HG02970 (cell line): ENCODE results near the gene FAM135A.
"Not testable (repeated sequence)": the region's sequence is repeated elsewhere in the genome, so short reads cannot be mapped to it uniquely, and the experiment has no call there.

Experiments
- ATAC-seq: cut with Tn5 transposase; IDR thresholded peaks from one replicate; pipeline ENCODE4 v1.9.1; 2021; ENCODE audit warnings: mild to moderate bottlenecking, moderate library complexity, moderate number of reproducible peaks; ENCODE audit not compliant: unreplicated experiment, low FRiP score

FAM135A gene

DNA sequence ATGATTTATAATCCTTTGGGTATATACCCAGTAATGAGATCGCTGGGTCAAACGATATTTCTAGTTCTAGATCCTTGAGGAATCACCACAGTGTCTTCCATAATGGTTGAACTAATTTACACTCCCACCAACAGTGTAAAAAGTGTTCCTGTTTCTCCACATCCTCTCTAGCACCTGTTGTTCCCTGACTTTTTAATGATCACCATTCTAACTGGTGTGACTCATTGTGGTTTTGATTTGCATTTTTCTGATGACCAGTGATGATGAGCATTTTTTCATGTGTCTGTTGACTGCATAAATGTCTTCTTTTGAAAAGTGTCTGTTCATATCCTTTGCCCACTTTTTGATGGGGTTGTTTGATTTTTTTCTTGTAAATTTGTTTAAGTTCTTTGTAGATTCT, 40.6 kb downstream of the FAM135A start:
- not testable (repeated sequence) for ATAC-seq

DNA sequence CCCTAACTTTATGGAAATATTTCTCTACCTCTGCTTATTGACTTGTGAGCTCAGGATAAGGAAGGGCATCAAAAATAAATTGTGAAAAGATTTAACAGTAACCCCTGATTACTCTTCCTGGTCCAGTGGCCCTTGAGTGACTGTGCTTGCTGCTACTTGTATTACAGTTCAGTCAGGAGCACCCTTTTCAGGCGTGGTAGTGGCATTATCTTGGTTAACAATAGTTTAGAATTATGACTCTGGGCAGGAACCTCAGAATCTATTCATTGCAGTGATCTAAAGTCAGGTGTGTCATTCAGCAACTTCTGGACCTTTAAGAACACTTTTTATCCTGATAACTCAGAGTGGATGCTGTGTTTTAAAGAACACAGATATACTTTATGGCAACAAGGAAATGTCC, 43.4 kb downstream of the FAM135A start:
- ATAC-seq, result no peak

DNA sequence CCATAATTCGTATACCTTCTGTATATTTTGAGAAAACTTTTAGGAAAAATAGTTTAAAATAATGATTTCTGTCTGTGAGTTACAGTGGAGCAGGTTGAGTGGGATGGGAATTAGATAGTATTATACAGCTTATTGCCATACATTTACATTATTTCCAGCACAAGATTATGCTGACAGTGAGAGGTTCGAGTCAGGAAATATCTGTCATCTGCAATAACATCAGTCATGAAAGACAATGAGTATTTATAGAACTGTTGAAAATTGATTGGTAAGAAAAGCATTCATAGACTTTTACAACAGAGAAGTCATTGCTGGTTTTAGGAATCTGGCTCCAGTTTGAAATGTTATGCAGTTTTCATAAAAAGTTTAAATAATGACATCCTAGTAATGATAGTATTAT, 45.9 kb downstream of the FAM135A start:
- no peak for ATAC-seq

DNA sequence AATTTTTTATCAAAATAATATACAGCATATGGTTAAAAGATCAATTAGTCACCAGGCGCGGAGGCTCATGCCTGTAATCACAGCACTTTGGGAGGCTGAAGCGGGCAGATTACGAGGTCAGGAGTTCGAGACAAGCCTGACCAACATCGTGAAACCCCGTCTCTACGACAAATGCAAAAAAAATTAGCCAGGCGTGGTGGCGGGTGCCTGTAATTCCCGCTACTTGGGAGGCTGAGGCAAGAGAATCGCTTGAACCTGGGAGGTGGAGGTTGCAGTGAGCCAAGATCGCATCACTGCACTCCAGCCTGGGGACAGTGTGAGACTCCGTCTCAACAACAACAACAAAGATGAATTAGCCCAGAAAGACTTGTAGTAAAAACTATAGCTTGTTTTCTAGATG, 46.4 kb downstream of the FAM135A start:
- ATAC-seq, result not testable (repeated sequence)

DNA sequence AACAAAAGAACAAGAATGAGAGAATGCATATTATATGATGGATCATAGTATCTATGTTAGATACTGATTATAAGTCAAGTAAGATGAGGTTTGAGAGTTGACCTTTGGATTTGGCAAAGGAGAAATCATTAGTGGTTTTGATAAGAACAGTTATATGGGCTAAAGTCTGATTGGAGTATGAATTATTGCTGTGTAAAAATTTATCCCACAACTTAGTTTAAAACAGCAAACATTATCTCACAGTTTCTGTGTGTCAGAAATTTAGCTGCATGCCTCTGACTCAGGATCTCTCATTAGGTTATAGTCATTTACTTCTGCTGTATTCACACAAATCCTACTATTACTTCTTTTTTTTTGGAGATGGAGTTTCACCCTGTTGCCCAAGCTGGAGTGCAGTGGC, 56.7 kb downstream of the FAM135A start:
- ATAC-seq, result no peak

DNA sequence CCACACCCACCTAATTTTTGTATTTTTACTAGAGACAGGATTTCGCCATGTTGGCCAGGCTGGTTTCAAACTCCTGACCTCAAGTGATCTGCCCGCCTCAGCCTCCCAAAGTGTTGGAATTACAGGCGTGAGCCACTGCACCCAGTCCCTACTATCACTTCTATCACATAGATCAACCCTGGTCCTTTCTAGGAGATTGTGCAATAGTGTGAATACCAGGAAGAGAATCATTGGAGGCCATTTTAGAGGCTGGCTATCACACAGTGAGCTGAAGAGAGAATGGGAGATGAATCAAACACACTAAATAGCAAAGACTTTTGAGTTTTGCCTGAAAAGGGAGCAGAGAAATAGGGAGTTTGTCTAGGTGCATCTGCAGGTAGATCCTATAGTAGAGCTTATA, 57.2 kb downstream of the FAM135A start:
- not testable (repeated sequence) for ATAC-seq

DNA sequence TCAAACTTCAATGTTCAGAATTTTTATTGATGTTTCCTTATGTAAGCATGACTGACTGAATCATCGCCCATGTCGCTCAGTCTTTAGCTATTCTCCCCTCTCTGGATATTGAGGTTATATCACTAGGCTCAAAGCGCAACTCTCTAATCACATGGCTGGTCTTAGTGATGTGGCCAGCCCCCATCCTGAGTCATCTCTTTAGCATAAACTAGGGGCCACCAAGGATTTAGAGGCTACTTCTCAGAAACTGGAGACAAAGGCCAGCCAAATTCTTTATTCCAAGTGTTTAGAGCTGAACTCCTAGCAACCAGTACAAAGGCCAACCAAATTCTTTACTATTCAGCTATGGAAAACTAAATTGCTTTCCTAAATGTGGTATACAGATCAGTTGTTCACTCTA, 61.4 kb downstream of the FAM135A start:
- ATAC-seq, result no peak

DNA sequence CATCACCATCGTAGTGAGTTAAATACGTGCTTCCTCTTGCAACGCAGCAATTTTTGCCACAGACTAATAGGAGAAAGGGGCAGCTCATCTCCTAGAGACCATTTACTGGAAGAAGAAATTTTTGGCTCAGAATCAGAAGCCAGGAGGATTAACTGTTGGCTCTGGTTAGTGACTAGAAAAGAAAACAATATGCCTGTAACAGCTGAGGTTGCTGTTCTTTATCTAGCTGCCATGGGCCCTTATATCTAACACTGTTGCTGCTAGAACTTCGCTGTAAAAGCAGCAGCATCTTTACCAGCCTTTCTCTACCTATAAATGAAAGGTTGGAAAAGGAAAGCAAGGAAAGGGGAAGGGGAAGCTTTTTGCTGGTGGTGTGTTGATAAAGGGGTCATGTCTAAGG, 65.9 kb downstream of the FAM135A start:
- no peak for ATAC-seq

DNA sequence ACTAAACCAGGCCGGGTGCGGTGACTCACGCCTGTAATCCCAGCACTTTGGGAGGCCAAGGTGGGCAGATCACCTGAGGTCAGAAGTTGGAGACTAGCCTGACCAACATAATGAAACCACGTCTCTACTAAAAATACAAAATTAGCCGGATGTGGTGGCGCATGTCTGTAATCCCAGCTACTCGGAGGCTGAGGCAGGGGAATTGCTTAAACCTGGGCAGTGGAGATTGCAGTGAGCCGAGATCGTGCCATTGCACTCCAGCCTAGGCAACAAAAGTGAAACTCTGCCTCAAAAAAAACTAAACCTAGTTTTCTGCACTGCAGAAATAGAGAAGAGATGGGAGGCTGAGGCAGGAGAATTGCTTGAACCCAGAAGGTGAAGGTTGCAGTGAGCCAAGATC, 73.3 kb downstream of the FAM135A start:
- ATAC-seq, result not testable (repeated sequence)

DNA sequence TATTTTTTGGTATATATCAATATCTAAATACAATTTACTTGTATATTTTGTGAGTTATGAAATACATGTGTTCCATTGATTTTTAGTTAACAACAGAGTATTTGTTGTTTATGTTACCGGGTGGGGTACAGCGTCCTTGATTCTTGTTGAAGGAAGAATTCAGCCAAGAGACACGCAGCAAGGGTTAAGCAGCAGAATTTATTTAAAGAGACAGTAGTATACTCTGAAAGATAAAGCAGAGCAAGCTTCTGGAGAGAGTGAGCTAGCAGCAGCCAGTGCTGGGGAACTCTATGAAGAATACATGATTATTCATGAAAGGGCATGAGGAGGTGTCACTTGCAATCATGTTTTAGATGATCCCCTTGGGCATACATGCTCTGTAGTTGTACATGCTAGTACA, 76.1 kb downstream of the FAM135A start:
- ATAC-seq, result no peak

DNA sequence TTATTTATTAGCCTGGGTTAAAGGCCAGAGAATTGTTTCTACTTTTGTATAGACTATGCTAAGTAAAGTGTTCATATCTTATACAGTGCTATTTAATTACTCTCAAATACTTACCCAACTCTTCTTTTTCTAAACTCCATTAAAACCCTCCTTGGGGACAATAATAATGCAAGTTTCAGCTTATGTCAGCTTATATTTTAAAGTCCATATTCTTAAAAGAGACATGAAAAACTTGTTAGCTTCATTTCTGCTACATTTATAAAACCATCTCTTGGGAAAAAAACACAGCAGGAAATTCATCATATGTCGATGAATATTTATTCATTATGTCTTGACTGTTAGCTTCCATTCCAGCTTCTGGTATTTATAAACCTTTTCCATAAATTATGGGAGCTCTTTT, 81.5 kb downstream of the FAM135A start:
- no peak for ATAC-seq

DNA sequence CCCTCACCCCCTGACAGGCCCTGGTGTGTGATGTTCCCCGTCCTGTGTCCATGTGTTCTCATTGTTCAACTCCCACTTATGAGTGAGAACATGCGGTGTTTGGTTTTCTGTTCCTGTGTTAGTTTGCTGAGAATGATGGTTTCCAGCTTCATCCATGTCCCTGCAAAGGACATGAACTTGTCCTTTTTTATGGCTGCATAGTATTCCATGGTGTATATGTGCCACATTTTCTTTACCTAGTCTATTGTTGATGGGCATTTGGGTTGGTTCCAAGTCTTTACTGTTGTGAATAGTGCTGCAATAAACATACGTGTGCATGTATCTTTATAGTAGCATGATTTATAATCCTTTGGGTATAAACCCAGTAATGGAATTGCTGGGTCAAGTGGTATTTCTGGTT, 82.5 kb downstream of the FAM135A start:
- not testable (repeated sequence) for ATAC-seq

DNA sequence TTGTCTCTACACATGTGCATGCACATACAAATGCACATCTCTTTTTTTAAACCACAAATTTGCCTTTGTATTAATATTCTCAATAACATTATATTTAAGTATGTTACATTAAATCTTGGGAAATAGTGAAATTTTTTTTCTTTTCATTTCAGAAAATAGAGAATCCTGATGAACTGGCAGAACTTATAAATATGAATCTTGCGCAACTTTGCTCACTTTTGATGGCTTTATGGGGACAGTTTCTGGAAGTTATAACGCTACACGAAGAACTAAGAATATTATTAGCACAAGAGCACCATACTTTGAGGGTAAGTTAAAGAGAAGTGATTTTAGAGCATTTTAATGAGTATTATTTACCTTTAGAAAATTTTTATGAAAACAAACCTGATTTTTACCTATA, 89.2 kb downstream of the FAM135A start:
- no peak for ATAC-seq

DNA sequence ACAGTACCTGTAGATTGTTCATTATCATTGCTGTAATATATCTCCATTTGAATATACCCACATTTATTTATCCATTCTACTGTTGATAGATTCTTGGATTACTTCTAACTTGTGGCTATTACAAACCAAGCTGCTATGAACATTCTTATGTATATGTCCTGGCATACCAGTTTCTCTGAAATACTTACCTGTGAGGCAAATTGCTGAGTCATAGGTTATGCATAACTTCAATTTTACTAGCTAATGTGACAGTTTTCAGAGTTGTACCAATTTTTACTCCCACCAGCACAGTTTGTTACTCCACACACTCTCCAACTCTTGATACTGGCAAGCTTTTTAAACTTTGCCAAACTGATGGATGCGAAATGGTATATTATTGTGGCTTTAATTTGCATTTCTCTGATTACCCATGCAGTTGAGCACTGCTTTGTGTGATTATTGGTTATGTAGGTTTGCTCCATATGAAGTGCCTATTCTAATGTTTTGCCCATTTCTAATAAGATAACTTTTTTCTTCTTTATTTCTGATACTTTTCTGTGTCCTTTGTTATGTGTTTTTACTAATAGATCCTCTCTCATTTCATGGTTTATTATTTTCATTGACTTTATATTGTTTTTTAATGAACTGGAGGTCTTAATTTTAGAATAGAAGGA, 90.6 kb downstream of the FAM135A start:
- ATAC-seq, result no peak

DNA sequence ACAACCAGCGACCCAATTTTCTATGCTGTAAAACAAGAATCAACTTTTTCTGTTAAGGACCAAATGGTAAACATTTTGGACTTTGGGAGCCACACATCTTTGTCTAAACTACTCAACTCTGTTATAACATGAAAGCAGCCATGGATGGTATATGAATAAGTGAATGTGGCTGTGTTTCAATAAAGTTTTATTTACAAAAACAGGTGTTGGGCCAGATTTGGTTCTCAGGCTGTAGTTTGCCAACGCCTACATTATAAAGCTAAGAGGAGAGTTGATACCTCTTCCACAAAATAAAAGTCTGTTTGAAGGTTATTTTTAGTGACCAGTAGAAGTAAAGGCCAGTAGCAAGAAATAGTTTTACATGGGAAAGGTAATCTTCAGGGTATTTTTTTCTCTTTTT, 93.0 kb downstream of the FAM135A start:
- ATAC-seq, result no peak

DNA sequence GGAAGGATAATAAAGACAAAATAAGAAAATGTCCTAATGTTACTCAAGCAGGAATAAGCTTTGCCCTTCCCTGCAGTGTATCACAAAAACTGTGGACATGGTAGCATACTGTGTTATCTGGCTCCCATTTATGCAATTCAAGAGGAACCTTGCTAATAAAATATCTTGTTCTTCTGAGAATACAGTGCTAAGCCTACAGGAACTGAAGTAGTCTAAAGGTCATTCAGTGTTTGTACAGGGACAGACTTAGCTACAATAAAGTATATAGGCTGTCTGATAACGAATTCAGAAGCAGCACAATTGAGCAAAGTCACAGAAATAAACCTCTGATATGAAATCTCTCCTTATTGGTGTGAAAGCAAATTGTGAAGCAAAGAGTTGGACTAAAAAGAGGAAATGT, 93.9 kb downstream of the FAM135A start:
- no peak for ATAC-seq

DNA sequence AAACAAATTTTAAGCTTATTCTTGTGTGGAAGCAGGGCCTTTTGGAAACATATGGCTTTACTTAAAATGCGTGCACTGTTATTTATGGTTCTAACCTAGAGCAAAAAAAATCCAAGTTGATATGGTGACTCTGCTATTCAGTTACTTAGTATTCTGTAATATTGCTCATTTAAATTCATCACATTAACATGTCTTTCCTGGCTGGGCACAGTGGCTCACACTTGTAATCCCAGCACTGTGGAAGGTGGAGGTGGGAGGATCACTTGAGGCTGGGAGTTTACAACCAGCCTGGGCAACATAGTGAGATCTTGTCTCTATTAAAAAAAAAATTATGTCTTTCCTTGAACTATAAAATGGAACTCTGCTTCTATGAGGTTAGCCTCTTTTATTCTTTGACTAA, 95.6 kb downstream of the FAM135A start:
- ATAC-seq, result no peak

DNA sequence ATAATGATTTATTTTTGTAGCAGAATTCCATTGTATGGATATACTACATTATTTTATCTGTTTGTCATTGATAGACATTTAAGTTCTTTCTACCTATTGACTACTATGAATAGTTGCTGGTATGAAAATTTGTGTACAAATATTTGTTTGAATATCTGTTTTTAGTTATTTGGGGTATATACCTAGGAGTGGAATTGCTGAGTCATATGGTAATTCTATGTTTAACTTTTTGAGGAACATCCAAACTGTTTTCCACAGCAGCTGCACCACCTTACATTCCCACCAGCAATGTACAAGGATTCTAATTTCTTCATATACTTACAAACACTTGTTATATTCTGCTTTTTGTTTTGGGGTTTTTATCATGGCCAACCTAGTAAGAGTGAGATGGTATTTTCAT, 97.3 kb downstream of the FAM135A start:
- no peak for ATAC-seq

DNA sequence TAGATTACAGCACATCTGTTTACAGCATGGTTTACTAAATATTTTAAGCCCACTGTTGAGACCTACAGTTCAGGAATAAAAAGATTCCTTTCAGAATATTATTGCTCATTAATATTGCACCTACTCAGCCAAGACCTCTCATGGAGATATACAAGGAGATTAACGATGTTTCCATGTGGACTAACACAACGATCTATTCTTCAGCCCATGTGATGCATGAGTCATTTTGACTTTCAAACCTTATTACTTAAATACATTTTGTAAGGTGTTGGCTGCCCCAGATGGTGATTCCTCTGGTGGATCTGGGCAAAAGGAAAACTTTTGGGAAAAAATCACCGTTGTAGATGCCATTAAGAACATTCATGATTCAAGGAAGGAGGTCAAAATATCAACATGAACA, 105.4 kb downstream of the FAM135A start:
- ATAC-seq, result no peak

DNA sequence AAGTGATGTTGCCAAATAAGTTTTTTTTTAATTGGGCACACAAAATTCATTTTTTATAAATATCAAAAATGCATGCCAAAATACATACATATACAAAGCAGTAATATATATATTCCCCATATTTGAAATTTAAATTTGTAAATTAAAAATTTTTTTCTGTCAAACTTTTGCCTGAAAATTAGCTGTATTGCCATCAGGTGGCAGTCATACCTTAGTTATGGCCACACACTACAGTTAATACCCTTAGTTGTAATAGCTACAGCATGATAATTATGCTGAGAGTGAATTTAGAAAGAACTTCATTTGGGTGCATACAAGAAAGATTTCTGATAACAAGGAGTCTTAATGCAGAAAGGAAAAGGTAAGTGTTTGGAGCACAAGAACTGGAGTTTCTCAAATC, 107.3 kb downstream of the FAM135A start:
- ATAC-seq, result no peak

DNA sequence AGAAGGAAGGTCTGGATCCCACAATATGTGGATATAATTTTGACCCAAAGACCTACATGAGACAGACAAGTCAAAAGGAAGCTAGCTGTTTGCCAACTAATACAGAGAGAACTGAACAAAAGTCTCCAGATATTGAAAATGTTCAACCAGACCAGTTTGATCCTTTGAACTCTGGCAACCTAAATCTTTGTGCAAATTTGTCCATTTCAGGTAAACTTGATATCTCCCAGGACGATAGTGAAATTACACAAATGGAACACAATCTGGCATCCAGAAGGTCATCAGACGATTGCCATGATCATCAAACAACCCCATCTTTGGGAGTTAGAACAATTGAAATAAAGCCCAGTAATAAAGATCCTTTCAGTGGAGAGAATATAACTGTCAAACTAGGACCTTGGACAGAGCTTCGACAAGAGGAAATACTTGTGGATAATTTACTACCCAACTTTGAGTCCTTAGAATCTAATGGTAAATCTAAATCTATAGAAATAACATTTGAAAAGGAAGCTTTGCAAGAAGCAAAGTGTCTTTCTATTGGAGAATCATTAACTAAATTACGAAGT, 111.5 kb downstream of the FAM135A start:
- no peak for ATAC-seq

DNA sequence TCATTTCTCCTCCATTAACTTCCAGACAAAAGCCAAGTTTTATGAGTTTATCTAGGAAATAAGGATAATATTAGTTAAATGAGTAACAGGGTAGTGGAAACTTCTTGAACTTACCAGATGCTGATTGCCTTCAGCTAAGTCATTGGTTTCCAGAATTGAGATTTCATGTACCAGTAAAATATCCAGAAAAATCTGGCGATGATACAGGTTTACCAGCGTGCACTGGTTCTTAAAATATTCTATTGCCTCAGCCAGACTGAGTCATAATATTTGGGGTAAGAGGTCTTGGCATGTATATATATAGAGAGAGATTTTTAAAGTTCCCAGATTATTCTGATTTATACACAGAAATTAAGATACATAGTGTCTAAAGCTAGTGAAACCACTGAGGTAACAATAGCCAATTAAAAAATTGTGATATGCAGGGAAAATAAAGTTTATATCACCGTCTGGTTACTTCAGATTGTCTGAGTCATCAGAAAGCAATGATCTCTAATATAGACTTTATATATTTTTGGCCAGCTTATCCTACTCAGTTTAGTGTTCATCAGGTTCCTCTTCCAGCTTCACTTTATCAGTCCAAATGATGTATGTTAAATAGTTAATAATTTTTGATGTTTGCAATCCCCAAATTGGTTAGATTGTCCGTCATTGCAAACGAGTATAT, 113.9 kb downstream of the FAM135A start:
- no peak for ATAC-seq
